GM13976 (cell line): ENCODE data around the gene TSBP1.

Source experiments
- DNase-seq: peaks from one replicate; pipeline ENCODE4 v3.0.0; 2012; ENCODE audit warnings: low spot score
- in situ Hi-C: fragments of 300-500 bp; cut with MboI; formaldehyde crosslinking; loops from one replicate; pipeline ENCODE4 v1.12.0; 2022; ENCODE audit warnings: low sequenced_read_pairs, mixed read lengths, inconsistent platforms; ENCODE audit not compliant: unreplicated experiment
- TF ChIP-seq, protein P1 (sequence below): IDR thresholded peaks from 2 replicates; pipeline ENCODE4 v1.5.1; 2012; ENCODE audit warnings: borderline replicate concordance, mild to moderate bottlenecking; ENCODE audit not compliant: insufficient read depth; ENCODE audit errors: extremely low read depth, missing control alignments, control extremely low read depth

TSBP1 gene

GRCh38 chr6:32371803-32372202 lies at the start of gene TSBP1:
Gene TSBP1, minus strand, starts transcription at chr6:32371903. Its CDS starts 197 bp downstream, at chr6:32371706.
- TF ChIP-seq, protein P1, sequence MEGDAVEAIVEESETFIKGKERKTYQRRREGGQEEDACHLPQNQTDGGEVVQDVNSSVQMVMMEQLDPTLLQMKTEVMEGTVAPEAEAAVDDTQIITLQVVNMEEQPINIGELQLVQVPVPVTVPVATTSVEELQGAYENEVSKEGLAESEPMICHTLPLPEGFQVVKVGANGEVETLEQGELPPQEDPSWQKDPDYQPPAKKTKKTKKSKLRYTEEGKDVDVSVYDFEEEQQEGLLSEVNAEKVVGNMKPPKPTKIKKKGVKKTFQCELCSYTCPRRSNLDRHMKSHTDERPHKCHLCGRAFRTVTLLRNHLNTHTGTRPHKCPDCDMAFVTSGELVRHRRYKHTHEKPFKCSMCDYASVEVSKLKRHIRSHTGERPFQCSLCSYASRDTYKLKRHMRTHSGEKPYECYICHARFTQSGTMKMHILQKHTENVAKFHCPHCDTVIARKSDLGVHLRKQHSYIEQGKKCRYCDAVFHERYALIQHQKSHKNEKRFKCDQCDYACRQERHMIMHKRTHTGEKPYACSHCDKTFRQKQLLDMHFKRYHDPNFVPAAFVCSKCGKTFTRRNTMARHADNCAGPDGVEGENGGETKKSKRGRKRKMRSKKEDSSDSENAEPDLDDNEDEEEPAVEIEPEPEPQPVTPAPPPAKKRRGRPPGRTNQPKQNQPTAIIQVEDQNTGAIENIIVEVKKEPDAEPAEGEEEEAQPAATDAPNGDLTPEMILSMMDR, result no peak
- in situ Hi-C loops, result no loop called here
- no peak for DNase-seq

DNA sequence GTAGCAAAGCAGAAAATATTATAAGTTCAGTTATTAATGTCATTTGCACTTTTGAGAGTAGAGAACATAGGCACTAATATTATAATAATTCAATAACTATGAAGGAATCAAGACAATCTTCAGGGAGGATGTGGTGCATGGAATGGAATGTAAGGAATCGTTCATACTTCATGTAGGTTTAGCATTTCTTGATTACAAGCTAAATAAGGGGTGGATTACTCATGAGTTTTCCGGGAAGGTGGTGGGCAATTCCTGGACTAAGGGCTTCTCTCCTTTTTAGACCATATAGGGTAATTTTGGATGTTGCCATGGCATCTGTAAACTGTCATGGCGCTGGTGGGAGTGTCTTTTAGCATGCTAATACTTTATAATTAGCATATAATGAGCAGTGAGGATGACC lies 44.3 kb upstream of the TSBP1 start:
- in situ Hi-C loops, result loop anchor here (5.0 to 10.0 kb wide), 2 partner anchors 171 to 381 kb away; no protein-coding TSS in a partner anchor
- DNase-seq, result no peak
- TF ChIP-seq, protein P1, result no peak

DNA sequence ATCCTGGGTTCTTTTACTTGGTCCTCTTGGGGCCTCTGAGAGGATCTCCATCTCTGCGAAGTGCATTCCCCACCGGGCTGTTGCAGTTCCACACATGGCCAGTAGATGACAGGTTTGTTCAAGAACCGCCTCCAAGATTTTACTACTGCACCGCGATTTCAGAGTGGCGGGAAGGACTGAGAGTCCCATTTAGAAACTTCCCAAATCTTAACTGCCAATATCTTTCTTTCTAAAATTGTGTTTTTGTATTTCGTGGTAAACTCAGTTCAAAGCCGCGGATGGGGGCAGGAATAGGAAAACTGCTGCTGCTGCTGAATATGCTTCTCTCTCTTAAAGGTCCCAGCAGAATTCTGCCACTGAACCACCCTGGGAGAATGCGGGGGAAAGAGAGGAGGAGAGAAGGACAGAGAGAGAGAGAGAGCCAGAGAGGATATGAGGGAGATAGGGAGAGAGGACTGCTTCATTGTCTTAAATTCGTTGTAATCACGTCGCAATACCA lies 43.9 kb upstream of the TSBP1 start:
- TF ChIP-seq, protein P1, result peak; percentile 81
- in situ Hi-C loops, result loop anchor here (5.0 to 10.0 kb wide), 2 partner anchors 171 to 382 kb away; no protein-coding TSS in a partner anchor
- DNase-seq, result peak; percentile 65

DNA sequence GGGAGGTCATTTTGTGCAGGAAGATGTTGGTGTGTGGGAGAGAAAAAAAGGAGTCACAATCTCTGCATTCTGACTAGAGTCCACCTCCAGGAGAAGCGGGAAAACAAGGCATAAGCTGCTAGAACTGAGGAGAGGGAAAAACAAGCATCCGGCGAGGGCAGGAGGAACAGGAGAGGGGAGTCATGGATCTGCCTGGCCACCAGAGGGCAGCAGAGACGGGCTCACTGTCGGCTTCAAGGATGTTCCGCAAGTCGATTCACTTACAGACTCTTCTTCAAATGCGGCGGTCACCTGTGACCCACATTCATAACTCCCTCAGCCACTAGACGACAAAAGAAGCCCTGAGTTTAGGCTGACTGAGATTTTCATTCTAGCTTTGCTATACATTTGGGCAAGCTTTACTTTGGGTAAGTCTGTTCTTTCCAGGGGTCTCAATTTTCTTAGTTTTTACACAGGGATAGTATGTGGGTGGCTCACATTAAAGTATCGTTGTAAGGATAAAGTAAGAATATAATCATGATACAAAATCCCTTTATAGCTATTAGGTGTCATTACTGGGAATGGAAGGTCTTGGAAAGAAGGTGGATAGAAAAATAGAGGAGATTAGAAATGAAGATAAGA lies 41.8 kb upstream of the TSBP1 start:
- peak; percentile 78 for DNase-seq
- in situ Hi-C loops, result loop anchor here (10.0 kb wide), 1 partner anchor 169 kb away; no protein-coding TSS in a partner anchor
- TF ChIP-seq, protein P1, result peak; percentile 84

DNA sequence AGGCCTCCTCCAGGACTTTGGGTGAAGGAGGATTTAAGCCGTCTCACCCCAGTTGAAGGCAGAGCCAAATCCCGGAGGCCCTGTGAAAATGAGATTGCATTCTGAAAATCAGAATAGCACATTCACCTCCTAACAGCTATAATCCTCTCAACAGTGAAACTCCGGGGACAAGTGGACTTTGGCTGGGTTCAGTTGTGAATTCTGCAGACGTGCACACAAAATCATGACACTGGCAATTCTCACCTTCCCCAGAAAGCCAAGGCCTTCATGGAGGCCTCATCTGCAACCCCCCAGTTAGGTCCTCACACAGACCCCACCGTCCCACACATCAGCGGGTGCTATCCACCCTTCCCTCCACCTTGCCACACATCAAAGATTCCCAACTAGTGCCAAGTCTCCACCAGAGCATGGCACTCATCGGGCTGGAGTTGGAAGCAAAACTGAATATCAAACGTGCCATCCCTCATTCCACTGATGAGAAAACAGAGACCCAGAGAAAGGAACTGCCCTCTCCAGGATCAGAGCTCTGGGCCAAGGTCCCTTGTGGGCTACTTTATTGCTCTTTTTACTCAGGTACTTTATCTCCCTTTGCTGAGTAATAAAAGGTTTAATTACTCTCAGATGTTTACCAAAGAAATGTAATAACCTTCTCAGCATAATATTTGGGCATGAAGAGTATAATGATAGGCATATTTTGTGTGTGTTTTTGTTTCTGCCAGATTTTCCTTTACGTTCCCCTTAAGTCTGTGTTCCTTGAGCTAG lies 40.0 kb upstream of the TSBP1 start:
- TF ChIP-seq, protein P1, result no peak
- no peak for DNase-seq
- in situ Hi-C loops, result loop anchor here (10.0 kb wide), 1 partner anchor 167 kb away; no protein-coding TSS in a partner anchor

DNA sequence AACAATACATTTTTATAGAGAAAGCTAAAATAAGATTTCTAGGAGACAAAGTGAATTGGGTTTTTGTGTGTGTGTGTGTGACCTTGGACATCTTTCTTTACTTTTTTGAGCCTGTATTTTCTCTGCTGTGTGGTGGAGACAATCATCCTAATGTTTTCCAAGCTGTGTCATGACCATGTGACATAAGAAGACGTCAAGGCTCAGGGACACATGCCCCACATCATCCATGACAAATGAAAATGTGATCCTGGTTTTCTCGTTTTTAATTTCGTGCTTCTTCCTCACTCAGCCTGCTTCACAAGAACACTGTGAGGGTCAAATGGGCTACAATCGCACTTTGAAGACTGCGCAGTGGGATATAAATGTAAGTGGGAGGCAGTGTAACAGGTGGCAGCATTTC lies 39.2 kb upstream of the TSBP1 start:
- TF ChIP-seq, protein P1, result no peak
- in situ Hi-C loops, result loop anchor here (10.0 kb wide), 1 partner anchor 166 kb away; no protein-coding TSS in a partner anchor
- DNase-seq, result no peak
